Mucosa of descending colon (tissue), 3 donors: ENCODE measurements around the gene FGF9. TPM values are rescaled to one million over a fixed set of nuclear protein-coding genes. Genes with fewer than 3 reads are reported as not detected.
A peak's percentile ranks its signal among the peaks of the same experiment; 100 is the strongest.

Source experiments
- ATAC-seq: fragments of 200-7000 bp; cut with Tn5 transposase; one replicate; pipeline ENCODE4 v1.9.1; 2020; ENCODE audit warnings: mild to moderate bottlenecking, moderate library complexity
- DNase-seq, 3 donors: peaks; one replicate each; pipeline ENCODE4 v3.0.0-alpha.2; 2020
- H3K36me3 ChIP-seq: fragments of 200-600 bp; one replicate; pipeline ENCODE4 v1.8.0; 2021; ENCODE audit warnings: low read depth, mild to moderate bottlenecking
- H3K4me1 ChIP-seq: fragments of 200-600 bp; one replicate; pipeline ENCODE4 v1.8.0; 2021; ENCODE audit warnings: low read depth, mild to moderate bottlenecking
- H3K4me3 ChIP-seq: fragments of 200-600 bp; one replicate; pipeline ENCODE4 v1.8.0; 2021; ENCODE audit warnings: mild to moderate bottlenecking
- H3K9me3 ChIP-seq: fragments of 200-600 bp; one replicate; pipeline ENCODE4 v1.8.0; 2021; ENCODE audit warnings: mild to moderate bottlenecking
- CTCF ChIP-seq: fragments of 200-600 bp; IDR thresholded peaks from one replicate; pipeline ENCODE4 v1.8.0; 2022; ENCODE audit warnings: antibody characterized with exemption, mild to moderate bottlenecking
- intact Hi-C, 2 donors: fragments of 100-400 bp; cut with DNase I in 1 of 2; cut with micrococcal nuclease in 1 of 2; formaldehyde crosslinking; loops; one replicate each; pipeline versions ENCODE4 v1.11.0 to v1.11.1; 2022; cut with DNase I, micrococcal nuclease
- total RNA-seq, 3 donors: library from RNA; stranded (reverse); fragmentation: NEBNext Ultra II Directional in 2 of 3; extraction: Animal tissue kit (Norgen Biotek cat#: 25700) in 2 of 3; gene quantifications; one replicate each; pipeline versions ENCODE4 v1.2.1 to v1.2.4, GENCODE V29; 2021 to 2023
- donor health status: DM: no; HTN: no; CAD: no; lungs with moderate emphysema.
- donor health status: DM: no; HTN: no; CAD: no.
- donor health status: DM: no; HTN: yes; CAD: no.

Gene FGF9
- total RNA-seq, 3 donors from 2014 or later = 1.2 to 2.6 (median 2.3) TPM

GRCh38 chr13:21748166-21748565, 77.3 kb downstream of the FGF9 start:
- DNase-seq (no peak), ATAC-seq (no peak)
- TF ChIP-seq CTCF = no peak
- Histone ChIP-seq H3K9me3 (no peaks in the 10 kb centered on the region), H3K4me1 (no peaks in the 10 kb centered on the region), H3K36me3 (no peaks in the 10 kb centered on the region), H3K4me3 (no peak overlapping the region)
- intact Hi-C loops = no loop called here

- Histone ChIP-seq H3K9me3 (no peaks in the 10 kb centered on the region), H3K4me3 (no peak overlapping the region), H3K4me1 (no peaks in the 10 kb centered on the region), H3K36me3 (no peaks in the 10 kb centered on the region)
- DNase-seq (no peak), ATAC-seq (no peak)
- intact Hi-C loops = no loop called here
- TF ChIP-seq CTCF = no peak
These were observed 78.5 kb downstream of the FGF9 start for GRCh38 chr13:21749410-21749809.

GRCh38 chr13:21752501-21752900, 81.6 kb downstream of the FGF9 start:
- TF ChIP-seq CTCF = no peak
- Histone ChIP-seq H3K4me3 (no peak overlapping the region), H3K36me3 (no peaks in the 10 kb centered on the region), H3K9me3 (no peaks in the 10 kb centered on the region), H3K4me1 (no peaks in the 10 kb centered on the region)
- intact Hi-C loops = no loop called here
- ATAC-seq (peak; percentile 51), DNase-seq (no peak)

GRCh38 chr13:21753117-21753729, 82.3 kb downstream of the FGF9 start:
- TF ChIP-seq CTCF = no peak
- intact Hi-C loops = no loop called here
- H3K4me1 ChIP-seq = no peaks in the 10 kb centered on the region
- H3K36me3 ChIP-seq = no peaks in the 10 kb centered on the region
- H3K9me3 ChIP-seq = no peaks in the 10 kb centered on the region
- no peak overlapping the region for H3K4me3 ChIP-seq
- DNase-seq (no peak), ATAC-seq (no peak)

Other genes starting within 250 kb of the FGF9 start
- gene ZDHHC20, start 211.8 kb upstream of the FGF9 start, total RNA-seq = 10 to 100 TPM; 55.2 to 77.4 (median 74.4) TPM
- 10 to 100 TPM; 34.4 to 47.5 (median 47.2) TPM for gene MICU2, start 66.9 kb upstream of the FGF9 start, total RNA-seq